Measurements from ENCODE around the gene PKP4.

DNA sequence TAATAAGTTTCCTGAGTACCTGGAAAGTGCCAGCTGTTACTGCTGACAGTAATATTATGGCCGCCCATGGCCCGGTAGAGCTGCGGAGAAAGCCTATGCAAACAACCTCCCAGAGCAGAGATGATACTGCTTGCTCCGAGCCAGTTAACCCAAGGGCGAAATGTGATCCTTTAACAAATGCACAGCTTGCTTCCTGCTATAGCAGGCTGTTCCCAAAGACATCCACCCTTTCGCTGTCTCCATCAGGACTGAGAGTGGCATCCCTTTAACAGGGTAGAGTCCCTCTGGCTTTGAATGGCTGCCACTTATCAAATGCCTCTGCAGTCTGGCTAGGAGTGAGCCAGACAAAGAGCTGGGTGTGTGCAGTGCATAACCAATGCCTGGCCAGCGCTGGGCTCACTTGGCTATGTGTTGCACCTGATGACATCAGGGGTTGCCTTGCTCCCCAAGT lies 268.7 kb downstream of the PKP4 start:
- TF ChIP-seq ZNF41 (CRISPR knock-in tag; conservative IDR thresholded peaks at IDR 0.05) (no peak), SIX5 (IDR thresholded peaks at IDR 0.05; ENCODE audit: borderline replicate concordance in 1 of 2, insufficient read depth in 1 of 2, low read depth in 1 of 2, low read length in 2 of 2) (no peak), ATF1 (CRISPR knock-in tag; IDR thresholded peaks at IDR 0.05) (no peak), ATF1 (tag; IDR thresholded peaks at IDR 0.05) (no peak), EP300 (IDR thresholded peaks at IDR 0.05; ENCODE audit: low read length) (no peak), SP1 (CRISPR knock-in tag; IDR thresholded peaks at IDR 0.05) (no peak), MAFK (IDR thresholded peaks at IDR 0.05; ENCODE audit: low read length) (no peak), CREM (IDR thresholded peaks at IDR 0.05; ENCODE audit: low read depth) (no peak), MYNN (IDR thresholded peaks at IDR 0.05) (no peak), MYNN (CRISPR knock-in tag; IDR thresholded peaks at IDR 0.05) (no peak), CAMTA2 (CRISPR knock-in tag; conservative IDR thresholded peaks at IDR 0.05) (no peak)
- TF ChIP-seq, protein P1, sequence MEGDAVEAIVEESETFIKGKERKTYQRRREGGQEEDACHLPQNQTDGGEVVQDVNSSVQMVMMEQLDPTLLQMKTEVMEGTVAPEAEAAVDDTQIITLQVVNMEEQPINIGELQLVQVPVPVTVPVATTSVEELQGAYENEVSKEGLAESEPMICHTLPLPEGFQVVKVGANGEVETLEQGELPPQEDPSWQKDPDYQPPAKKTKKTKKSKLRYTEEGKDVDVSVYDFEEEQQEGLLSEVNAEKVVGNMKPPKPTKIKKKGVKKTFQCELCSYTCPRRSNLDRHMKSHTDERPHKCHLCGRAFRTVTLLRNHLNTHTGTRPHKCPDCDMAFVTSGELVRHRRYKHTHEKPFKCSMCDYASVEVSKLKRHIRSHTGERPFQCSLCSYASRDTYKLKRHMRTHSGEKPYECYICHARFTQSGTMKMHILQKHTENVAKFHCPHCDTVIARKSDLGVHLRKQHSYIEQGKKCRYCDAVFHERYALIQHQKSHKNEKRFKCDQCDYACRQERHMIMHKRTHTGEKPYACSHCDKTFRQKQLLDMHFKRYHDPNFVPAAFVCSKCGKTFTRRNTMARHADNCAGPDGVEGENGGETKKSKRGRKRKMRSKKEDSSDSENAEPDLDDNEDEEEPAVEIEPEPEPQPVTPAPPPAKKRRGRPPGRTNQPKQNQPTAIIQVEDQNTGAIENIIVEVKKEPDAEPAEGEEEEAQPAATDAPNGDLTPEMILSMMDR (IDR thresholded peaks at IDR 0.05 in 2 of 3, conservative IDR thresholded peaks at IDR 0.05 in 1 of 3; ENCODE audit: insufficient read depth in 2 of 3, low read depth in 1 of 3, low read length in 3 of 3) = no peak
- TF ChIP-seq, protein P2, sequence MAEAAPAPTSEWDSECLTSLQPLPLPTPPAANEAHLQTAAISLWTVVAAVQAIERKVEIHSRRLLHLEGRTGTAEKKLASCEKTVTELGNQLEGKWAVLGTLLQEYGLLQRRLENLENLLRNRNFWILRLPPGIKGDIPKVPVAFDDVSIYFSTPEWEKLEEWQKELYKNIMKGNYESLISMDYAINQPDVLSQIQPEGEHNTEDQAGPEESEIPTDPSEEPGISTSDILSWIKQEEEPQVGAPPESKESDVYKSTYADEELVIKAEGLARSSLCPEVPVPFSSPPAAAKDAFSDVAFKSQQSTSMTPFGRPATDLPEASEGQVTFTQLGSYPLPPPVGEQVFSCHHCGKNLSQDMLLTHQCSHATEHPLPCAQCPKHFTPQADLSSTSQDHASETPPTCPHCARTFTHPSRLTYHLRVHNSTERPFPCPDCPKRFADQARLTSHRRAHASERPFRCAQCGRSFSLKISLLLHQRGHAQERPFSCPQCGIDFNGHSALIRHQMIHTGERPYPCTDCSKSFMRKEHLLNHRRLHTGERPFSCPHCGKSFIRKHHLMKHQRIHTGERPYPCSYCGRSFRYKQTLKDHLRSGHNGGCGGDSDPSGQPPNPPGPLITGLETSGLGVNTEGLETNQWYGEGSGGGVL (CRISPR knock-in tag; IDR thresholded peaks at IDR 0.05) = no peak
- TF ChIP-seq, protein P3, sequence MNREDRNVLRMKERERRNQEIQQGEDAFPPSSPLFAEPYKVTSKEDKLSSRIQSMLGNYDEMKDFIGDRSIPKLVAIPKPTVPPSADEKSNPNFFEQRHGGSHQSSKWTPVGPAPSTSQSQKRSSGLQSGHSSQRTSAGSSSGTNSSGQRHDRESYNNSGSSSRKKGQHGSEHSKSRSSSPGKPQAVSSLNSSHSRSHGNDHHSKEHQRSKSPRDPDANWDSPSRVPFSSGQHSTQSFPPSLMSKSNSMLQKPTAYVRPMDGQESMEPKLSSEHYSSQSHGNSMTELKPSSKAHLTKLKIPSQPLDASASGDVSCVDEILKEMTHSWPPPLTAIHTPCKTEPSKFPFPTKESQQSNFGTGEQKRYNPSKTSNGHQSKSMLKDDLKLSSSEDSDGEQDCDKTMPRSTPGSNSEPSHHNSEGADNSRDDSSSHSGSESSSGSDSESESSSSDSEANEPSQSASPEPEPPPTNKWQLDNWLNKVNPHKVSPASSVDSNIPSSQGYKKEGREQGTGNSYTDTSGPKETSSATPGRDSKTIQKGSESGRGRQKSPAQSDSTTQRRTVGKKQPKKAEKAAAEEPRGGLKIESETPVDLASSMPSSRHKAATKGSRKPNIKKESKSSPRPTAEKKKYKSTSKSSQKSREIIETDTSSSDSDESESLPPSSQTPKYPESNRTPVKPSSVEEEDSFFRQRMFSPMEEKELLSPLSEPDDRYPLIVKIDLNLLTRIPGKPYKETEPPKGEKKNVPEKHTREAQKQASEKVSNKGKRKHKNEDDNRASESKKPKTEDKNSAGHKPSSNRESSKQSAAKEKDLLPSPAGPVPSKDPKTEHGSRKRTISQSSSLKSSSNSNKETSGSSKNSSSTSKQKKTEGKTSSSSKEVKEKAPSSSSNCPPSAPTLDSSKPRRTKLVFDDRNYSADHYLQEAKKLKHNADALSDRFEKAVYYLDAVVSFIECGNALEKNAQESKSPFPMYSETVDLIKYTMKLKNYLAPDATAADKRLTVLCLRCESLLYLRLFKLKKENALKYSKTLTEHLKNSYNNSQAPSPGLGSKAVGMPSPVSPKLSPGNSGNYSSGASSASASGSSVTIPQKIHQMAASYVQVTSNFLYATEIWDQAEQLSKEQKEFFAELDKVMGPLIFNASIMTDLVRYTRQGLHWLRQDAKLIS (CRISPR knock-in tag; IDR thresholded peaks at IDR 0.05) = no peak
